GM23338 (cell line): Measurements from ENCODE around the gene SLC17A1. TPM values are rescaled to one million over a fixed set of nuclear protein-coding genes. Genes with fewer than 3 reads are reported as not detected.
"Not testable (repeated sequence)": the region's sequence is repeated elsewhere in the genome, so short reads cannot be mapped to it uniquely, and the experiment has no call there.

Experiments
- ATAC-seq: fragments of 200-7000 bp; cut with Tn5 transposase; 3 replicates; pipeline ENCODE4 v1.9.1; 2020
- DNase-seq: peaks from one replicate; pipeline ENCODE4 v3.0.0-alpha.2; 2015; ENCODE audit warnings: low spot score
- H2AFZ ChIP-seq: fragments of 200-600 bp; sonication (generic); 2 replicates; pipeline ENCODE4 v1.8.0; 2016; ENCODE audit warnings: antibody characterized with exemption, mild to moderate bottlenecking, moderate library complexity
- H3F3A ChIP-seq: fragments of 200-600 bp; sonication (generic); replicated peaks from 2 replicates; pipeline ENCODE4 v1.8.0; 2017; ENCODE audit warnings: antibody characterized with exemption, mixed run types, low read depth
- H3K27ac ChIP-seq: fragments of 200-600 bp; sonication (generic); 2 replicates; pipeline ENCODE4 v1.6.1; 2016; ENCODE audit warnings: low read depth
- H3K27me3 ChIP-seq: fragments of 200-600 bp; sonication (generic); 2 replicates; pipeline ENCODE4 v1.8.0; 2016; ENCODE audit warnings: mild to moderate bottlenecking, mixed run types, moderate library complexity; ENCODE audit not compliant: insufficient read depth
- H3K36me3 ChIP-seq: fragments of 200-600 bp; sonication (generic); 2 replicates; pipeline ENCODE4 v1.8.0; 2016; ENCODE audit warnings: mild to moderate bottlenecking; ENCODE audit not compliant: insufficient read depth
- H3K4me1 ChIP-seq: fragments of 200-600 bp; sonication (generic); 2 replicates; pipeline ENCODE4 v1.8.0; 2016; ENCODE audit warnings: mild to moderate bottlenecking, moderate library complexity; ENCODE audit not compliant: insufficient read depth
- H3K4me2 ChIP-seq: fragments of 200-600 bp; sonication (generic); 2 replicates; pipeline ENCODE4 v1.7.1; 2017; ENCODE audit warnings: mixed run types
- H3K4me3 ChIP-seq: fragments of 200-600 bp; sonication (generic); 2 replicates; pipeline ENCODE4 v1.6.1; 2016; ENCODE audit warnings: mixed run types
- H3K79me2 ChIP-seq: fragments of 200-600 bp; sonication (generic); replicated peaks from 2 replicates; pipeline ENCODE4 v1.8.0; 2017; ENCODE audit warnings: mild to moderate bottlenecking; ENCODE audit not compliant: insufficient read depth
- H3K9me2 ChIP-seq: fragments of 200-600 bp; sonication (generic); 2 replicates; pipeline ENCODE4 v1.8.0; 2017; ENCODE audit not compliant: insufficient read depth
- H4K20me1 ChIP-seq: fragments of 200-600 bp; sonication (generic); replicated peaks from 2 replicates; pipeline ENCODE4 v1.8.0; 2017; ENCODE audit warnings: mild to moderate bottlenecking; ENCODE audit not compliant: insufficient read depth
- H3K27ac Mint-ChIP-seq: 2 replicates; pipeline ENCODE4 v1.8.0; 2020; ENCODE audit warnings: inconsistent platforms, mild to moderate bottlenecking, moderate library complexity, mixed read lengths
- H3K27me3 Mint-ChIP-seq: 3 replicates; pipeline ENCODE4 v1.8.0; 2022; ENCODE audit warnings: low read depth, mild to moderate bottlenecking, moderate library complexity, mixed read lengths, inconsistent platforms; ENCODE audit not compliant: insufficient read depth, poor library complexity
- H3K36me3 Mint-ChIP-seq: 3 replicates; pipeline ENCODE4 v1.8.0; 2021; ENCODE audit warnings: low read depth, mild to moderate bottlenecking, inconsistent platforms, moderate library complexity, mixed read lengths
- H3K4me1 Mint-ChIP-seq: 3 replicates; pipeline ENCODE4 v1.8.0; 2020; ENCODE audit warnings: mild to moderate bottlenecking, inconsistent platforms, mixed read lengths
- H3K4me3 Mint-ChIP-seq: 3 replicates; pipeline ENCODE4 v1.8.0; 2021; ENCODE audit warnings: moderate library complexity, mild to moderate bottlenecking, inconsistent platforms, mixed read lengths
- H3K9me3 Mint-ChIP-seq: 3 replicates; pipeline ENCODE4 v1.8.0; 2020; ENCODE audit warnings: moderate library complexity, mild to moderate bottlenecking, inconsistent platforms, mixed read lengths
- CREB1 ChIP-seq: fragments of 250-450 bp; sonication (Bioruptor Pico); IDR thresholded peaks from 2 replicates; pipeline ENCODE4 v1.5.0; 2020; ENCODE audit warnings: low read depth, mild to moderate bottlenecking, moderate library complexity
- EZH2 ChIP-seq: fragments of 200-600 bp; sonication (generic); IDR thresholded peaks from one replicate; pipeline ENCODE4 v1.8.0; 2017; ENCODE audit warnings: antibody characterized with exemption, mild to moderate bottlenecking, low read depth; ENCODE audit not compliant: unreplicated experiment
- EZH2phosphoT487 ChIP-seq: fragments of 200-600 bp; sonication (generic); IDR thresholded peaks from one replicate; pipeline ENCODE4 v1.8.1; 2018; ENCODE audit warnings: antibody characterized with exemption; ENCODE audit not compliant: unreplicated experiment
- JUNB ChIP-seq: IDR thresholded peaks from one replicate; pipeline ENCODE4 v1.6.1; 2016; ENCODE audit warnings: antibody characterized with exemption; ENCODE audit not compliant: unreplicated experiment
- REST ChIP-seq: IDR thresholded peaks from one replicate; pipeline ENCODE4 v1.6.1; 2018; ENCODE audit warnings: antibody characterized with exemption; ENCODE audit not compliant: unreplicated experiment
- STAT1 ChIP-seq: IDR thresholded peaks from one replicate; pipeline ENCODE4 v1.6.1; 2016; ENCODE audit warnings: antibody characterized with exemption; ENCODE audit not compliant: unreplicated experiment
- polyA plus RNA-seq: library from polyadenylated mRNA; unstranded; fragments of >200 nt; fragmentation: Nextera tagmentation; extraction: Ambion mirVana; gene quantifications from 2 replicates; pipeline ENCODE4 v1.2.1, GENCODE V29; 2016
- total RNA-seq: library from RNA; depleted of rRNA; stranded (reverse); fragments of >200 nt; shearing (Covaris generic); gene quantifications from 2 replicates; pipeline ENCODE4 v1.2.3, GENCODE V29; 2014

SLC17A1 gene
- total and polyA plus RNA-seq, 2 experiments from 2014 or later: not detected

- H3K79me2 ChIP-seq, H3K9me2 ChIP-seq, H3K36me3 ChIP-seq, H3K27ac Mint-ChIP-seq, H3K4me1 ChIP-seq, H3K4me2 ChIP-seq, H3K36me3 Mint-ChIP-seq, H3F3A ChIP-seq, ATAC-seq, H3K4me1 Mint-ChIP-seq, DNase-seq, H2AFZ ChIP-seq, H3K27ac ChIP-seq, H3K27me3 Mint-ChIP-seq, H3K4me3 ChIP-seq, H4K20me1 ChIP-seq, H3K4me3 Mint-ChIP-seq, H3K27me3 ChIP-seq, H3K9me3 Mint-ChIP-seq: not testable (repeated sequence)
Measured at GRCh38 chr6:25748601-25749517, 83.0 kb downstream of the SLC17A1 start.

GRCh38 chr6:25748049-25748448 lies 83.8 kb downstream of the SLC17A1 start:
- TF ChIP-seq EZH2phosphoT487 (no peak), JUNB (no peak), STAT1 (no peak), REST (no peak), EZH2 (no peak), CREB1 (CRISPR knock-in tag) (no peak)
- ATAC-seq: no peak

More at GRCh38 chr6:25748049-25748448, 83.8 kb downstream of the SLC17A1 start:
- no peaks in the 10 kb centered on the region for H3K27me3 ChIP-seq
- Mint-ChIP-seq H3K27ac (no peak overlapping the region), H3K9me3 (no peaks in the 10 kb centered on the region), H3K27me3 (no peaks in the 10 kb centered on the region), H3K4me3 (no peak overlapping the region), H3K36me3 (no peaks in the 10 kb centered on the region), H3K4me1 (no peaks in the 10 kb centered on the region)
- no peaks in the 10 kb centered on the region for H3K36me3 ChIP-seq
- no peaks in the 10 kb centered on the region for H3K79me2 ChIP-seq
- H4K20me1 ChIP-seq: no peaks in the 10 kb centered on the region
- H3K4me1 ChIP-seq: no peaks in the 10 kb centered on the region
- H3K9me2 ChIP-seq: no peaks in the 10 kb centered on the region
- H3K4me3 ChIP-seq: no peak overlapping the region
- H3K27ac ChIP-seq: no peak overlapping the region
- H3K4me2 ChIP-seq: no peak overlapping the region
- DNase-seq: no peak
- H3F3A ChIP-seq: no peaks in the 10 kb centered on the region
- no peak overlapping the region for H2AFZ ChIP-seq
